Spleen (tissue), 11 donors: ENCODE measurements around the gene VTI1A. TPM values are rescaled to one million over a fixed set of nuclear protein-coding genes. Genes with fewer than 3 reads are reported as not detected.

Experiments used
- DNase-seq: peaks from one replicate; pipeline ENCODE4 v3.0.0-alpha.2; 2020
- H3K27ac ChIP-seq, 8 donors: fragments of 200-600 bp; sonication (generic) in 7 of 8; 1 replicate in 4 of 8; 2 replicates in 4 of 8; pipeline versions ENCODE4 v1.5.0 to v1.8.0; 2016 to 2021; ENCODE audit warnings: inconsistent platforms in 4 of 8, mild to moderate bottlenecking in 4 of 8, moderate library complexity in 1 of 8
- H3K27me3 ChIP-seq, 7 donors: fragments of 200-600 bp; sonication (generic) in 6 of 7; replicated peaks in 1 of 7; 1 replicate in 4 of 7; 2 replicates in 3 of 7; pipeline versions ENCODE4 v1.5.0 to v1.8.0; 2016 to 2021; ENCODE audit warnings: inconsistent platforms in 3 of 7, mild to moderate bottlenecking in 1 of 7
- H3K36me3 ChIP-seq, 6 donors: fragments of 200-600 bp; sonication (generic) in 5 of 6; 1 replicate in 4 of 6; 2 replicates in 2 of 6; pipeline versions ENCODE4 v1.5.0 to v1.8.0; 2016 to 2021; ENCODE audit warnings: inconsistent platforms in 2 of 6
- H3K4me1 ChIP-seq, 6 donors: fragments of 200-600 bp; sonication (generic) in 5 of 6; 1 replicate in 3 of 6; 2 replicates in 3 of 6; pipeline versions ENCODE4 v1.5.0 to v1.8.0; 2016 to 2021; ENCODE audit warnings: inconsistent platforms in 3 of 6
- H3K4me3 ChIP-seq, 8 donors: fragments of 200-600 bp; sonication (generic) in 7 of 8; 1 replicate in 4 of 8; 2 replicates in 4 of 8; pipeline versions ENCODE4 v1.5.0 to v1.8.0; 2016 to 2021; ENCODE audit warnings: inconsistent platforms in 4 of 8, mild to moderate bottlenecking in 4 of 8, moderate library complexity in 2 of 8
- H3K9me3 ChIP-seq, 8 donors: fragments of 200-600 bp; sonication (generic) in 7 of 8; 1 replicate in 4 of 8; 2 replicates in 4 of 8; pipeline versions ENCODE4 v1.5.0 to v1.8.0; 2016 to 2021; ENCODE audit warnings: inconsistent platforms in 4 of 8
- CTCF ChIP-seq, 11 experiments: fragments of 200-600 bp in 7 of 11; fragments of 450-650 bp in 4 of 11; sonication (generic) in 4 of 11; IDR thresholded peaks in 8 of 11; conservative IDR thresholded peaks in 3 of 11; 1 replicate in 7 of 11; 2 replicates in 4 of 11; pipeline versions ENCODE4 v1.4.0 to v1.8.0; 2016 to 2021; ENCODE audit warnings: antibody characterized with exemption in 11 of 11, inconsistent platforms in 4 of 11, mild to moderate bottlenecking in 1 of 11
- POLR2A ChIP-seq, 3 donors: fragments of 450-650 bp; IDR thresholded peaks; one replicate each; pipeline ENCODE4 v1.5.1; 2017; ENCODE audit warnings: antibody characterized with exemption in 3 of 3, mild to moderate bottlenecking in 1 of 3
- POLR2AphosphoS5 ChIP-seq, 3 donors: sonication (generic); formaldehyde crosslinking; IDR thresholded peaks; one replicate each; pipeline ENCODE4 v1.5.1; 2017; ENCODE audit warnings: antibody characterized with exemption in 3 of 3
- WGBS, 5 donors: extraction: QIAGEN DNeasy Blood & Tissue Kit in 3 of 5; methylation state at CpG; one replicate each; pipeline versions ENCODE4 v1.1.5 to v1.1.7; 2013 to 2018; 5-methylcytosine and 5-hydroxymethylcytosine counted together
- intact Hi-C: fragments of 100-400 bp; cut with DNase I; formaldehyde crosslinking; loops from one replicate; pipeline ENCODE4 v1.15.0; 2023; ENCODE audit warnings: low total_unique reads
- polyA plus RNA-seq, 3 donors: library from polyadenylated mRNA; stranded (reverse); fragments of 200-250 nt; gene quantifications; one replicate each; pipeline ENCODE4 v1.2.1, GENCODE V29; 2013
- total RNA-seq, 7 donors: library from RNA; depleted of rRNA in 3 of 7; stranded (reverse); fragments of >200 nt in 3 of 7; fragmentation: NEBNext Ultra II Directional in 4 of 7; extraction: Animal tissue kit (Norgen Biotek cat#: 25700) in 4 of 7; gene quantifications; one replicate each; pipeline versions ENCODE4 v1.1.0 to v1.2.1, GENCODE V29; 2016 to 2021
- donor health status: healthy with polysubstance abuse.
- donor health status: DM: no; HTN: no; CAD: no; lungs with moderate emphysema.
- donor health status: DM: no; HTN: no; CAD: no.
- donor health status: Bipolar disorder and iron deficiency.
- donor health status: healthy.
- donor health status: DM: no; HTN: no; CAD: no.
- donor health status: DM: yes; HTN: yes; CAD: no.

Gene VTI1A
- total and polyA plus RNA-seq, 10 donors = 7.8 to 129 (median 56.2) TPM

- Histone ChIP-seq H3K36me3 (peaks cover 0 to 22% (median 0%) of the 10 kb centered on the region in 6 donors), H3K4me1 (no peaks in the 10 kb centered on the region), H3K27me3 (no peaks in the 10 kb centered on the region), H3K27ac (no peak overlapping the region), H3K4me3 (no peak overlapping the region), H3K9me3 (no peaks in the 10 kb centered on the region)
- intact Hi-C loops = no loop called here
- 75 to 96% (median 91%) methylated on average over 6 of the region's 6 CpGs for WGBS, 5 donors
- DNase-seq = no peak
- no peak for TF ChIP-seq POLR2AphosphoS5 (IDR thresholded peaks at IDR 0.05)
- TF ChIP-seq CTCF (IDR thresholded peaks at IDR 0.05 in 8 of 11, conservative IDR thresholded peaks at IDR 0.05 in 3 of 11) = no peak
- no peak for TF ChIP-seq POLR2A (IDR thresholded peaks at IDR 0.05)
These were observed 270.0 kb downstream of the VTI1A start for GRCh38 chr10:112716924-112717413.

GRCh38 chr10:112720178-112720577, 273.2 kb downstream of the VTI1A start:
- Histone ChIP-seq H3K27me3 (no peaks in the 10 kb centered on the region), H3K36me3 (peaks cover 0 to 12% (median 0%) of the 10 kb centered on the region in 6 donors), H3K4me1 (no peaks in the 10 kb centered on the region), H3K27ac (no peak overlapping the region), H3K4me3 (no peak overlapping the region), H3K9me3 (no peaks in the 10 kb centered on the region)
- intact Hi-C loops = loop anchor here (5.0 kb wide), 2 partner anchors 407 to 662 kb away; no protein-coding TSS in a partner anchor
- no peak for DNase-seq
- no peak for TF ChIP-seq POLR2AphosphoS5 (IDR thresholded peaks at IDR 0.05)
- no peak for TF ChIP-seq POLR2A (IDR thresholded peaks at IDR 0.05)
- TF ChIP-seq CTCF (IDR thresholded peaks at IDR 0.05 in 8 of 11, conservative IDR thresholded peaks at IDR 0.05 in 3 of 11) = no peak

- DNase-seq = no peak
- Histone ChIP-seq H3K27ac (no peak overlapping the region), H3K27me3 (no peaks in the 10 kb centered on the region), H3K9me3 (no peaks in the 10 kb centered on the region), H3K4me3 (no peak overlapping the region), H3K36me3 (peaks cover 0 to 3% (median 0%) of the 10 kb centered on the region in 6 donors), H3K4me1 (no peaks in the 10 kb centered on the region)
- intact Hi-C loops = loop anchor here (5.0 kb wide), 2 partner anchors 406 to 661 kb away; no protein-coding TSS in a partner anchor
- WGBS, 5 donors = 60 to 71% (median 61%) methylated on average over 5 of the region's 5 CpGs
- no peak for TF ChIP-seq POLR2A (IDR thresholded peaks at IDR 0.05)
- TF ChIP-seq CTCF (IDR thresholded peaks at IDR 0.05 in 8 of 11, conservative IDR thresholded peaks at IDR 0.05 in 3 of 11) = peak in 10 of 11 experiments; percentile 29 to 71 (median 56)
These were observed 274.2 kb downstream of the VTI1A start for GRCh38 chr10:112721080-112721698.

- intact Hi-C loops = loop anchor here (5.0 kb wide), 2 partner anchors 405 to 660 kb away; no protein-coding TSS in a partner anchor
- no peak overlapping the region for H3K4me3 ChIP-seq
- no peak overlapping the region for H3K27ac ChIP-seq
- H3K9me3 ChIP-seq = no peaks in the 10 kb centered on the region
- H3K27me3 ChIP-seq = no peaks in the 10 kb centered on the region
- 76 to 93% (median 90%) methylated on average over 3 of the region's 3 CpGs for WGBS, 5 donors
- TF ChIP-seq CTCF (IDR thresholded peaks at IDR 0.05 in 8 of 11, conservative IDR thresholded peaks at IDR 0.05 in 3 of 11) (no peak), POLR2A (IDR thresholded peaks at IDR 0.05) (no peak), POLR2AphosphoS5 (IDR thresholded peaks at IDR 0.05) (no peak)
- DNase-seq = no peak
- no peaks in the 10 kb centered on the region for H3K4me1 ChIP-seq
- H3K36me3 ChIP-seq = peaks cover 0 to 7% (median 0%) of the 10 kb centered on the region in 6 donors
These were observed 275.7 kb downstream of the VTI1A start for GRCh38 chr10:112722758-112723157.
